Osteocyte (in vitro differentiated cells): Measurements from ENCODE around the gene ZMYND11. TPM values are rescaled to one million over a fixed set of nuclear protein-coding genes. Genes with fewer than 3 reads are reported as not detected.

Source experiments
- DNase-seq: peaks from one replicate; pipeline ENCODE4 v3.0.0; 2021; ENCODE audit warnings: mixed read lengths; ENCODE audit not compliant: unreplicated experiment; ENCODE audit errors: extremely low spot score
- H3K27ac Mint-ChIP-seq: one replicate; pipeline ENCODE4 v1.8.0; 2021; ENCODE audit warnings: mild to moderate bottlenecking, mixed read lengths; ENCODE audit not compliant: unreplicated experiment
- H3K27me3 Mint-ChIP-seq: one replicate; pipeline ENCODE4 v1.8.0; 2021; ENCODE audit warnings: mixed read lengths; ENCODE audit not compliant: unreplicated experiment
- H3K36me3 Mint-ChIP-seq: one replicate; pipeline ENCODE4 v1.8.0; 2021; ENCODE audit warnings: mixed read lengths; ENCODE audit not compliant: unreplicated experiment
- H3K4me1 Mint-ChIP-seq: one replicate; pipeline ENCODE4 v1.8.0; 2021; ENCODE audit warnings: mixed read lengths; ENCODE audit not compliant: unreplicated experiment
- H3K4me3 Mint-ChIP-seq: one replicate; pipeline ENCODE4 v1.8.0; 2021; ENCODE audit warnings: mild to moderate bottlenecking, moderate library complexity, mixed read lengths; ENCODE audit not compliant: unreplicated experiment
- H3K9me3 Mint-ChIP-seq: one replicate; pipeline ENCODE4 v1.8.0; 2021; ENCODE audit warnings: mixed read lengths; ENCODE audit not compliant: unreplicated experiment
- CTCF ChIP-seq: fragments of 200-600 bp; sonication (generic); IDR thresholded peaks from 2 replicates; pipeline ENCODE4 v1.5.0; 2021; ENCODE audit warnings: antibody characterized with exemption, mild to moderate bottlenecking, moderate library complexity
- total RNA-seq: library from RNA; stranded (reverse); gene quantifications from 2 replicates; pipeline ENCODE4 v1.2.1, GENCODE V29; 2021

The ZMYND11 gene
- total RNA-seq, 1 donor from 2014 or later, result 87.8 TPM

DNA sequence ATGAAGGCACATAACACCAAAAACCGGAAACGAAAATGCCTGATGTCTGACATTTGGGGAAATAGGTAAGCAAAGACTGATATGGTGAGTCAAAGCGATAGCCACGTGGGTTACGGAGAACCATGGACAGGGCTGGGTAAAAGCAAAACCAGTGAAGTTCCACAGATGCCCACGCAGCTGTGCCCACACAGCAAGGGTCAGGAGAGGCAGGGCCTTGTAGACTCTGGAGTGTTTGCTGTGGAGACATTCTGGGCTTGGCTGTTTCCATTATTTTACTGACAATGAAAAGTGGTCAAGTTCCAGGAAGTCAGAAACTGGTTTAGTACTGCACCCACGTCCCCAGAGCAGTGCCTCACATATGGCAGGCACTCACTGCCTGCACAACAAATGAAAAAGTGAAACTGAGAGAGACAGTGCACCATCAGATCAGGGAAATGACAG is 148.7 kb downstream of the ZMYND11 start:
- Mint-ChIP-seq H3K27ac (no peak overlapping the region), H3K4me1 (peaks cover 22% of the 10 kb centered on the region), H3K4me3 (no peak overlapping the region), H3K9me3 (no peaks in the 10 kb centered on the region), H3K36me3 (peaks cover 51% of the 10 kb centered on the region), H3K27me3 (no peaks in the 10 kb centered on the region)
- no peak for DNase-seq
- TF ChIP-seq CTCF, result no peak

DNA sequence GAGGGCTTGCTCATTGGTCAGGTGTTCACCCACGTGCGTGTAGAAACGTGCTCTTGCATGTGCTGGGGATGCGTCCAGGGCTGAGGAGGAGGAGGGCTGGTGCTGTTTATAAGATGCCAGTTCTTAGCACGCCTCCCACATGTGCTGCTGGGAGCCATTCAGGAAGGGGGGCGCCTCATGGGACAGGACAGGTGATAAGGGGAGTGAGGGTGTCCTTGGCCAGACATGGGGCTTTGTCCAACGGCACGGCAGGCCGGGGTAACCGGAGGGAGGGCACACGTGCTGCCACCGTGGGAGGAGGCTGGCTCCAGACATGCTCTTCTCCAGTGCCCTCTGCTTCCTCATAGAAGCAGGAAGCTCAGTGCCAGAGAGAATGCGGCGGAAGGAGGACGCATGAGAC is 150.0 kb downstream of the ZMYND11 start:
- H3K4me3 Mint-ChIP-seq, result no peak overlapping the region
- no peaks in the 10 kb centered on the region for H3K27me3 Mint-ChIP-seq
- H3K9me3 Mint-ChIP-seq, result no peaks in the 10 kb centered on the region
- H3K4me1 Mint-ChIP-seq, result peaks cover 22% of the 10 kb centered on the region
- no peak for TF ChIP-seq CTCF
- peaks cover 47% of the 10 kb centered on the region for H3K36me3 Mint-ChIP-seq
- no peak for DNase-seq
- no peak overlapping the region for H3K27ac Mint-ChIP-seq

- no peaks in the 10 kb centered on the region for H3K9me3 Mint-ChIP-seq
These were observed 151.9 kb downstream of the ZMYND11 start for GRCh38 chr10:287026-287709.

GRCh38 chr10:287814-288213 is 152.6 kb downstream of the ZMYND11 start:
- Mint-ChIP-seq H3K27me3 (no peaks in the 10 kb centered on the region), H3K27ac (peak overlapping the region; percentile 27), H3K4me3 (no peak overlapping the region), H3K9me3 (no peaks in the 10 kb centered on the region), H3K36me3 (peaks cover 38% of the 10 kb centered on the region), H3K4me1 (peaks cover 22% of the 10 kb centered on the region)
- DNase-seq, result no peak
- peak; percentile 40 for TF ChIP-seq CTCF

More at GRCh38 chr10:287026-287709, 151.9 kb downstream of the ZMYND11 start:
- no peak overlapping the region for H3K4me3 Mint-ChIP-seq
- no peak for DNase-seq
- peaks cover 22% of the 10 kb centered on the region for H3K4me1 Mint-ChIP-seq
- TF ChIP-seq CTCF, result no peak
- peaks cover 38% of the 10 kb centered on the region for H3K36me3 Mint-ChIP-seq
- H3K27ac Mint-ChIP-seq, result peak overlapping the region; percentile 27
- no peaks in the 10 kb centered on the region for H3K27me3 Mint-ChIP-seq

DNA sequence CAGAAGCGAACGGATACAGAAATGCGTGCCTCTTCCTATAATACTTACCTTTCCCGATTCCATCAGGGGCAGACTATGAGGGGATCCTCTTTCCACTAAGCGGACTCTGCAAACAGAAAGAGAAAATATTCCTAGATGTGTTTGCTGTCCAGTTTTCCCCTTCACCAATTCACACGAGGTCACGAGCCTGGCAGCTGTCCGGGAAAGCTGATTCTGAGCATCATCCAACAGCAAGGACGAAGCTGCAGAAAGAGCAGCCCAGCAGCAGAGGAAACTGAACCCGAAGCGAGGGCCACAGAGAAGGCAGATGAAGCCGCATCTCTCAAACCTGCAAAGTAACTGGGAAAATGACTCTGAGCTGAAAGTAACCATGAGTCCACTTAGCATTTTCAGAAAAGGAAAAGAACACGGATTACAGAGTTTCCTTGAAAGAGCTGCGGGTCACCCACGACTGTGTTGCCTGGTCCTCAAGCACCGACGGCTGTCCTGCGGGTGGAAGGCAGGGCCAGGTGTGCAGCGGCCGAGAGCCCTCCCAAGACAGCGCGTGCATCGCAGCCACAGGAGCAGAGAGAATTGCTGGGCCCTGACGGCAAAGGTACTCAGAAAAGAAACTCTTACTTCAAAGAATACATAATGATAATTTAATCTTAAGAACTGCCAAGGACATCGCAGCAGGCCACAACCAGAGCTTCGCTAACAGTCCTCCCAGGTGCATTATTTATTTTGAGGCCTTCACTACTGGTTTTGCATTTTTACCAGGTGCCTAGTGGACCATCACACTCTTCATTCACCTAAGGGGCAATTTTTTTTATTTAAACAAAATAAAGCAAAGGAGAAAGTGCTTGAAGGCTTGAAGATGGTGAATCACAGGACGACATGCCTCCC is 153.3 kb downstream of the ZMYND11 start:
- H3K9me3 Mint-ChIP-seq, result no peaks in the 10 kb centered on the region
- H3K27me3 Mint-ChIP-seq, result no peaks in the 10 kb centered on the region
- H3K27ac Mint-ChIP-seq, result no peak overlapping the region
- H3K4me3 Mint-ChIP-seq, result no peak overlapping the region
- peaks cover 24% of the 10 kb centered on the region for H3K4me1 Mint-ChIP-seq
- peaks cover 34% of the 10 kb centered on the region for H3K36me3 Mint-ChIP-seq
- TF ChIP-seq CTCF, result no peak
- DNase-seq, result no peak
